NK-92 (cell line): ENCODE results near the gene NEK11.

ENCODE experiments used
- DNase-seq: peaks from one replicate; lab custom pipeline; 2025; ENCODE audit not compliant: unreplicated experiment; lab: John Stamatoyannopoulos, UW

Gene NEK11

GRCh38 chr3:131125684-131126083, 99.0 kb downstream of the NEK11 start:
- no peak for DNase-seq

GRCh38 chr3:131140891-131141290, 114.2 kb downstream of the NEK11 start:
- DNase-seq, result no peak

GRCh38 chr3:131141770-131142169, 115.1 kb downstream of the NEK11 start:
- no peak for DNase-seq

GRCh38 chr3:131142580-131142979, 115.9 kb downstream of the NEK11 start:
- DNase-seq, result no peak

- no peak for DNase-seq
Measured at GRCh38 chr3:131143802-131144201, 117.1 kb downstream of the NEK11 start.

GRCh38 chr3:131147534-131147933, 120.9 kb downstream of the NEK11 start:
- no peak for DNase-seq

GRCh38 chr3:131158434-131158833, 131.8 kb downstream of the NEK11 start:
- DNase-seq, result no peak

- no peak for DNase-seq
Measured at GRCh38 chr3:131162516-131162915, 135.8 kb downstream of the NEK11 start.

GRCh38 chr3:131167867-131168266, 141.2 kb downstream of the NEK11 start:
- DNase-seq, result no peak

GRCh38 chr3:131169331-131169730, 142.7 kb downstream of the NEK11 start:
- no peak for DNase-seq

GRCh38 chr3:131172502-131173200, 146.0 kb downstream of the NEK11 start:
- DNase-seq, result no peak

- no peak for DNase-seq
Measured at GRCh38 chr3:131174752-131175151, 148.1 kb downstream of the NEK11 start.

GRCh38 chr3:131178710-131179375, 152.2 kb downstream of the NEK11 start:
- DNase-seq, result no peak

- no peak for DNase-seq
Measured at GRCh38 chr3:131192701-131193100, 166.0 kb downstream of the NEK11 start.

- no peak for DNase-seq
Measured at GRCh38 chr3:131193641-131194238, 167.1 kb downstream of the NEK11 start.

- DNase-seq, result no peak
Measured at GRCh38 chr3:131194816-131195215, 168.1 kb downstream of the NEK11 start.

GRCh38 chr3:131200636-131201199, 174.0 kb downstream of the NEK11 start:
- DNase-seq, result no peak

- DNase-seq, result no peak
Measured at GRCh38 chr3:131216330-131216729, 189.7 kb downstream of the NEK11 start.

- no peak for DNase-seq
Measured at GRCh38 chr3:131216801-131217200, 190.1 kb downstream of the NEK11 start.

- DNase-seq, result no peak
Measured at GRCh38 chr3:131217296-131217741, 190.6 kb downstream of the NEK11 start.

- DNase-seq, result no peak
Measured at GRCh38 chr3:131218196-131218595, 191.5 kb downstream of the NEK11 start.

GRCh38 chr3:131221731-131222130, 195.1 kb downstream of the NEK11 start:
- no peak for DNase-seq
